Measurements from ENCODE around the gene GPR171.

GPR171 gene

GRCh38 chr3:151213151-151213550 lies 10.1 kb upstream of the GPR171 start:
- no peak for DNase-seq

- DNase-seq: no peak
Measured at GRCh38 chr3:151210676-151211381, 7.8 kb upstream of the GPR171 start.

- no peak for DNase-seq
Measured at GRCh38 chr3:151209654-151210053, 6.6 kb upstream of the GPR171 start.

DNA sequence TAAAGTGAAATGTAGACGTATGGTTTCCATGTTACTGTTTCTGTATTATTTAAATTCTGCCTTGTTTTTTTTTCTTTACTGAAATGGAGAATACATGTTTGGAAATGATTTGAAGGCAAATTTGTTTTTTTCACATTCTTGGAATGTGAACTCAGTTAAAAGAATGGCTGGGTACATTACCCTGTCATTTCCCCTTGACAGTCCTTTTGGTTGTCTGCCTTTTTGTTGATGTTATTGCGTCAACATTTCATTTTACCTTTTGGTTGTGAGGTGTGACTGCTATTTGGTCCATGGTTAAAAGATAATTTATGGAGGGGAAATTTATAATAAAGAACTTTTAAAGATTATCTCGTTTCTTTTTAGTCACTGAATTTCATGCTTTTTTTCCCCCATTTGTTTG lies 3.2 kb upstream of the GPR171 start:
- DNase-seq: no peak

GRCh38 chr3:151205482-151205881 lies 2.5 kb upstream of the GPR171 start:
- no peak for DNase-seq

DNA sequence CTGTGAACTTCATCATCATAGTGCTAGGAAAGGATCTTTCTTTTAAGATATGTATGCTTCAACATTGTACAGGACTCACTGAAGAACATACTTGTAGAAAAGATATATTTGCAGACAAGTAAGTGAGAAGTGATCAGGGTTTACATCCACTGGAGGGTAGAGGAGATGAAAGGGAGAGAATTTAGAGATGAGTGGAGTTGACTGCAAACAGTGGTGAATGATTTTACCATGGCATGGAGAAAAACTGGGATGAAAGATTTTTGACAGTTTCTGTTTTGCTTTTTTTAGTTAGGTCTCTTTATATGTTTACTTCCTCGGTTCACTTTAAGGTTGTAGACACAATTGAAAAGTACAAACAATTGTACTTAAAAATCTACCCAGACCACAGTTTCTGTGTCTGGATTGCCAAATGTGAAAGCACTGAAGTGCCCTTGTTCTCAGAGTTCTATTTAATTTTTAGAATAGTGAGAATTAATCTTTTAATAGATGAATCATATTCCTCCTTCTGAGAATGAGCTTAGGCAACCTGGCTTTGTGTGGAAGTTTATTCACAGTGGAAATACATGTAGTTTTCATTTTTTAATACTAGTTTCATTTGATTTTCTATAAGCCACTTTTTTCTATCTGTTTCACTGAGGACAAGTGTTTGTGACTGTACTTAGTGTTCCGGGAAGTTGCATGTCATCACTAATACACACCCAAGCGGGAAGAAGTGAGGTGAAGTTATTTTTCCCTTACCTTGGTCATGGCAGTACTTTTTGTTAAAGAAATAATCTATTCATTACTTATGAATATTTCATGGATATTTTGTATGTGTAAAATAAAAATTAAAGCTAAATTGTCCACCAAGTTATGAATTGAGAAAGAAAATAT lies 1.8 kb upstream of the GPR171 start:
- DNase-seq: no peak

GRCh38 chr3:151201051-151201730 lies 1.8 kb downstream of the GPR171 start:
- DNase-seq: no peak

- no peak for DNase-seq
Measured at GRCh38 chr3:151200586-151200985, 2.4 kb downstream of the GPR171 start.

GRCh38 chr3:151199554-151200438 lies 3.2 kb downstream of the GPR171 start:
- DNase-seq: no peak

- DNase-seq: no peak
Measured at GRCh38 chr3:151198849-151199248, 4.2 kb downstream of the GPR171 start.

DNA sequence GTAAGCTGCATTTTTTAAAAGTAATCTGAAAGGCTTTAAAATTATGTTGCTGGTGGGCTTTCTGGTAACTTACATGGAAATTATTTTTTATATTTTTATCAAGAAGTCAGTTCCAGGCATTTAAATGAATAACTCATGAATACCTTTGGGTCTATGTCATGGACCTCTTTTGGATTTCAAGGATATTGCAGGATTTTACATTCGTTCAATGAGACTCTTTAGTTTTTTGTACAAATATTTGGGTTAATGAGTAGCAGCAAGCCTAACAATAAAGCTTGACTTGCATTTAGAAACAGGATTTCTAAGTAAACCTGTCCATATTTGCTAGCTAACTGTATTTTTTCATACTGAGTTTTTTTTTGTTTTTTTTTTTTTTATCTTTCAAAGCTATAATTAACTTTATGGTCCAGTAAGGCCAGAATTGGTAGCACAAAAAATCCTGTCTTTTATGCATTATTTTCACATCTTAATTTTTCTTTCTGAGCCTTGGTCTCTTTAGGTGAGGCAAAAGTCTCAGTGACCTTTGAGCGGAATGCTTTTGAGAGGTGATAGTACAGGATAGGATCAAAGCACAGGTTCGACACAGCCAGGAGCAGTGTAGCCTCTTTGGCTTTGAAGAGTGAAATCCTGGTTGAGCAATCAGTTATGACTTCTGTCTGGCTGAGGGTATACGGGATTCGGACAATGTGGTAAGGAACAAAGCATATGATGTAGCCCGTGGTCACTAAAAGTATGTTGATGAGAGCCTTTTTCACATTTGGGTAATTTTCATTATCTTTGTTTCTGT lies 4.8 kb downstream of the GPR171 start:
- no peak for DNase-seq

- DNase-seq: no peak
Measured at GRCh38 chr3:151197228-151197627, 5.8 kb downstream of the GPR171 start.

DNA sequence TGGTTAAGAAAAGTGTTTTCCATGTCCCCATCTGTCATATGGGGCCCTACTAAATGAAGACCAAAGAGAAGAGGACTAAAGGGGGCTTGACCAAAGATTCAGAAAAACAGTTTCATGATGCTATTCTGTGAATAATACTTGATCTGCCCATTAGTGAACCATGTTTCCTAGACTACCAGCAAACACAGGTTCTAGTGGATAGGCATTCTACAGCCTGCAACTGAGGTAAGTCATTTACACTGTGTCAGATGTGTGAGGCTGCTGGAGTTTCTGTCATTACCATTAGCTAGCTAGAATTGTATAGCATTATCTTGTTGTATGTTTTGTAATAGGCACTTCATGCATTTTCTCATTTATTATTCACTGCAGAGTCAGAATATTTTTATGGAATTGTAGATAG lies 6.6 kb downstream of the GPR171 start:
- no peak for DNase-seq

- no peak for DNase-seq
Measured at GRCh38 chr3:151195826-151196225, 7.2 kb downstream of the GPR171 start.

GRCh38 chr3:151192545-151192944 lies 10.5 kb downstream of the GPR171 start:
- DNase-seq: no peak

- DNase-seq: no peak
Measured at GRCh38 chr3:151191095-151191494, 11.9 kb downstream of the GPR171 start.

DNA sequence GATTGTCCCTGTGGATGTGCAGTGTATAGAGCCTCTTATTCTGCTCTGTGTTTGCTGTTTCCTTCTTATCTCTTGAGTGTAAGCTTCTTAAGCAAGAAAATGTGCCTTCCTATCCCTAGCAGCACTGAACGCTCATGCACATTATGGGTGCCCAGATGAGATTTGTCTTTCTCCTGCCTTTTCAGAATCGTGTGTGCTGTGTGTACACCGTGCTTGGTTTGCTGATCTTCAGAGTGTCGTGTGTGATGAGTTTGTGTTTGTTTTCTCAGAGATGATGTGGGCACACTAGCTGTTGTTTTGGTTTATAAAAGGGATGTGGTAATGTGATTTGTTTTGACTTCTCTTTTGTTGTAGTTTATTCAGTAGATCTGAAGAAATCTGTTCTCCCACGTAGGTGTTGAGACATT lies 19.7 kb downstream of the GPR171 start:
- DNase-seq: no peak

DNA sequence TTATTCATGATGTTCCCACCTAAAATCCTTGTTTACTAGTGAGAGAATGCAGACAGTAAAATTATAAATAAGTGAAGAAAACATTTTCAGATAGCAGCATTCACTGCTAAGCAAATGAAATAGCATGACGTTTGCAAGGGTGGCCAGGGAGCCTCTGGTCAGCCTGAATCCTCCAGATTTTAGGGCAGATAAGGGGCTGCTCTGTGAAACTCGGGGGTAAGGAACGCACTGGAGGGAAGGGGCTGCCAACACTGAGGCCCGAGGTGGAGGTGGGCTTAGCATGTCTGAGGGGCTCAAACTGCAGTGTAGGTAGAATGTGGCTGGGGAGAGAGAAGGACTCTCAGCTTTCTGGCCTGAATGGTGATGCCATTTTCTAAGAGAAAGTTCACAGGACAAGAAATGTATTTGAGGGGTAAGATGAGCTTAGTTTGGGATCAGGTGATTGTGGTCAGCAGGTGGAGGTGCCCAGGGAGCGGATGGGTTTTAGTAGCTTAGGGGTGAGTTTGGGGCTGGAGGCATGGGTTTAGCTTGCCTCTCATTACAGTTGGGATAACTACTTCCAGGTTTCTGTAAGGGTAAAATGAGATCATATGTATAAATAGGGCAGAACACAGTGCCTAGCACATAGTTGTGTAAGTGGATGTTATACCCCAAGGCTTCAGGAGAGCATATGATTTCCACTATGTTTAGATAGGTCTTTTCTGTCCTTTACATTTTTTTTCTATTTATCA lies 20.5 kb downstream of the GPR171 start:
- DNase-seq: no peak

- DNase-seq: no peak
Measured at GRCh38 chr3:151178208-151178845, 24.7 kb downstream of the GPR171 start.

DNA sequence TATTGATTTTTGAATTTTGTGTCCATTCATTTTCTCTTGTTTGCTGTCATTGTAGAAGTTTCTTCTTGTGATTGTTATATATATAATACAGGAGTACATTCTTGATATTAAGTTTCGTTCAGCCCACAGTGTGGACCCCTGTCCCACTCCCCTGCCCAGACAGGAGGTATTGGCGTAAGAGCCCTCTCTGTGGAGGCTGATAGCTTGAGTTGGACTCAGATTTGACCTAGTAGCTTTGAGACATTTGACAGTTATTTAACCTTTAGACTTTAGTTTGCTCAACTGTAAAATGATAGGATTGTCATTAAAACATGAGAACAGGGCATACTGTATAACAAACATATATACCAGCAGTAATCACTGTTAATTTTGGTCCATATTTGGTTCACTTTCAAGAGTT lies 27.1 kb downstream of the GPR171 start:
- no peak for DNase-seq

- no peak for DNase-seq
Measured at GRCh38 chr3:151174351-151174750, 28.7 kb downstream of the GPR171 start.
